ENCODE measurements around the gene ZNF579. TPM values are rescaled to one million over a fixed set of nuclear protein-coding genes. Genes with fewer than 3 reads are reported as not detected.

The ZNF579 gene
- total and polyA plus RNA-seq, 2 of the 13 experiments (the other 11 are each of a cell fraction or from before 2014, with no cell fraction given) = 2.1 to 2.9 TPM

- TF ChIP-seq ZHX1 (CRISPR knock-in tag; IDR thresholded peaks at IDR 0.05; ENCODE audit: low read depth) = no peak
- no peak for TF ChIP-seq HES4 (CRISPR knock-in tag; IDR thresholded peaks at IDR 0.05; ENCODE audit: borderline replicate concordance)
- 0 out of 4 replicates have a peak, but pooled peaks of 1 of the 2 experiments have one; percentile 36 for TF ChIP-seq HMGXB4 (CRISPR knock-in tag; IDR thresholded peaks at IDR 0.05; ENCODE audit: borderline replicate concordance in 1 of 2, low read depth in 1 of 2)
- no peak for TF ChIP-seq CEBPZ (IDR thresholded peaks at IDR 0.05; ENCODE audit: low read length)
- no peak for TF ChIP-seq ZNF562 (CRISPR knock-in tag; IDR thresholded peaks at IDR 0.05; ENCODE audit: borderline replicate concordance)
- no peak for TF ChIP-seq ZBTB26 (CRISPR knock-in tag; IDR thresholded peaks at IDR 0.05; ENCODE audit: borderline replicate concordance)
- no peak for TF ChIP-seq AFF4 (CRISPR knock-in tag; IDR thresholded peaks at IDR 0.05)
- no peak for TF ChIP-seq ZNF780A (CRISPR knock-in tag; IDR thresholded peaks at IDR 0.05)
- no peak for TF ChIP-seq ZSCAN29 (CRISPR knock-in tag; conservative IDR thresholded peaks at IDR 0.05)
- no peak for TF ChIP-seq CSRNP2 (CRISPR knock-in tag; conservative IDR thresholded peaks at IDR 0.05; ENCODE audit: low read depth)
- no peak for TF ChIP-seq ETV5 (CRISPR knock-in tag; IDR thresholded peaks at IDR 0.05; ENCODE audit: borderline replicate concordance)
Measured at GRCh38 chr19:55549500-55550320, 30.9 kb downstream of the ZNF579 start (continued).
